ENCODE results near the gene RPS6KA2. TPM values are rescaled to one million over a fixed set of nuclear protein-coding genes. Genes with fewer than 3 reads are reported as not detected.
"Not testable (repeated sequence)": the region's sequence is repeated elsewhere in the genome, so short reads cannot be mapped to it uniquely, and the experiment has no call there.

Gene RPS6KA2
- total RNA-seq, 1 experiment from 2014 or later: 14.1 TPM

GRCh38 chr6:166595061-166595780 lies 31.8 kb downstream of the RPS6KA2 start:
- no peaks in the 10 kb centered on the region for H3K36me3 ChIP-seq
- no peak overlapping the region for H3K4me3 ChIP-seq
- peak; percentile 31 for DNase-seq
- no peaks in the 10 kb centered on the region for H3K27me3 ChIP-seq
- H3K9me3 ChIP-seq: no peaks in the 10 kb centered on the region

GRCh38 chr6:166592821-166593220 lies 34.2 kb downstream of the RPS6KA2 start:
- H3K9me3 ChIP-seq: no peaks in the 10 kb centered on the region
- H3K36me3 ChIP-seq: no peaks in the 10 kb centered on the region
- H3K27me3 ChIP-seq: no peaks in the 10 kb centered on the region
- DNase-seq: no peak
- no peak overlapping the region for H3K4me3 ChIP-seq

- Histone ChIP-seq H3K36me3 (no peaks in the 10 kb centered on the region), H3K27me3 (no peaks in the 10 kb centered on the region), H3K9me3 (no peaks in the 10 kb centered on the region), H3K4me3 (no peak overlapping the region)
- no peak for DNase-seq
Measured at GRCh38 chr6:166591961-166592520, 35.0 kb downstream of the RPS6KA2 start.

- Histone ChIP-seq H3K9me3 (no peaks in the 10 kb centered on the region), H3K27me3 (no peaks in the 10 kb centered on the region), H3K4me3 (no peak overlapping the region), H3K36me3 (no peaks in the 10 kb centered on the region)
- no peak for DNase-seq
Measured at GRCh38 chr6:166591026-166591425, 36.0 kb downstream of the RPS6KA2 start.

GRCh38 chr6:166589786-166590574 lies 37.1 kb downstream of the RPS6KA2 start:
- Histone ChIP-seq H3K4me3 (no peak overlapping the region), H3K27me3 (no peaks in the 10 kb centered on the region), H3K36me3 (no peaks in the 10 kb centered on the region), H3K9me3 (no peaks in the 10 kb centered on the region)
- no peak for DNase-seq

- H3K4me3 ChIP-seq: no peak overlapping the region
- H3K36me3 ChIP-seq: no peaks in the 10 kb centered on the region
- H3K9me3 ChIP-seq: no peaks in the 10 kb centered on the region
- DNase-seq: no peak
- no peaks in the 10 kb centered on the region for H3K27me3 ChIP-seq
Measured at GRCh38 chr6:166589337-166589731, 37.7 kb downstream of the RPS6KA2 start.

GRCh38 chr6:166588691-166589336 lies 38.2 kb downstream of the RPS6KA2 start:
- no peaks in the 10 kb centered on the region for H3K36me3 ChIP-seq
- no peaks in the 10 kb centered on the region for H3K27me3 ChIP-seq
- H3K9me3 ChIP-seq: no peaks in the 10 kb centered on the region
- no peak overlapping the region for H3K4me3 ChIP-seq
- DNase-seq: peak; percentile 56

- Histone ChIP-seq H3K9me3 (no peaks in the 10 kb centered on the region), H3K4me3 (no peak overlapping the region), H3K36me3 (no peaks in the 10 kb centered on the region), H3K27me3 (no peaks in the 10 kb centered on the region)
- no peak for DNase-seq
Measured at GRCh38 chr6:166587631-166588413, 39.2 kb downstream of the RPS6KA2 start.

- no peaks in the 10 kb centered on the region for H3K27me3 ChIP-seq
- H3K4me3 ChIP-seq: no peak within 1 kb of the TSS
- no peak for DNase-seq
- H3K36me3 ChIP-seq: no peaks in the 10 kb centered on the region
- H3K9me3 ChIP-seq: no peaks in the 10 kb centered on the region
Measured at GRCh38 chr6:166586424-166587156, 40.5 kb downstream of the RPS6KA2 start, which contains the start of gene RAMACL. Gene RAMACL, minus strand, starts transcription at chr6:166586678. Its CDS starts 201 bp downstream, at chr6:166586477.

GRCh38 chr6:166584853-166585429 lies 42.1 kb downstream of the RPS6KA2 start:
- H3K27me3 ChIP-seq: no peaks in the 10 kb centered on the region
- no peak for DNase-seq
- no peak overlapping the region for H3K4me3 ChIP-seq
- H3K36me3 ChIP-seq: no peaks in the 10 kb centered on the region
- H3K9me3 ChIP-seq: no peaks in the 10 kb centered on the region

GRCh38 chr6:166584155-166584554 lies 42.9 kb downstream of the RPS6KA2 start:
- Histone ChIP-seq H3K9me3 (no peaks in the 10 kb centered on the region), H3K4me3 (no peak overlapping the region), H3K36me3 (no peaks in the 10 kb centered on the region), H3K27me3 (no peaks in the 10 kb centered on the region)
- DNase-seq: no peak

- DNase-seq: peak; percentile 69
- no peaks in the 10 kb centered on the region for H3K27me3 ChIP-seq
- H3K9me3 ChIP-seq: no peaks in the 10 kb centered on the region
- no peak overlapping the region for H3K4me3 ChIP-seq
- H3K36me3 ChIP-seq: no peaks in the 10 kb centered on the region
Measured at GRCh38 chr6:166583230-166583965, 43.7 kb downstream of the RPS6KA2 start.

- no peaks in the 10 kb centered on the region for H3K27me3 ChIP-seq
- DNase-seq: no peak
- H3K9me3 ChIP-seq: no peaks in the 10 kb centered on the region
- H3K36me3 ChIP-seq: no peaks in the 10 kb centered on the region
- no peak overlapping the region for H3K4me3 ChIP-seq
Measured at GRCh38 chr6:166582258-166582657, 44.8 kb downstream of the RPS6KA2 start.

- H3K36me3 ChIP-seq, DNase-seq, H3K4me3 ChIP-seq, H3K9me3 ChIP-seq, H3K27me3 ChIP-seq: not testable (repeated sequence)
Measured at GRCh38 chr6:166581801-166582200, 45.2 kb downstream of the RPS6KA2 start.

- H3K4me3 ChIP-seq: no peak overlapping the region
- no peaks in the 10 kb centered on the region for H3K27me3 ChIP-seq
- no peak for DNase-seq
- peaks cover 3% of the 10 kb centered on the region for H3K36me3 ChIP-seq
- H3K9me3 ChIP-seq: peaks cover 4% of the 10 kb centered on the region; the same call in 1 of the 2 replicates
Measured at GRCh38 chr6:166581091-166581511, 46.0 kb downstream of the RPS6KA2 start.
